ENCODE measurements around the gene POLE2.

- TF ChIP-seq CTCF (IDR thresholded peaks at IDR 0.05) (no peak), EP300 (IDR thresholded peaks at IDR 0.05) (no peak), POLR2AphosphoS5 (IDR thresholded peaks at IDR 0.05) (no peak)
These were observed 3.0 kb upstream of the POLE2 start for GRCh38 chr14:49691031-49691430.
